Activated CD8-positive, alpha-beta T cell treated with anti-CD3 and anti-CD28 coated beads for 36 hours (primary cell): ENCODE data around the gene ADPRH. TPM values are rescaled to one million over a fixed set of nuclear protein-coding genes. Genes with fewer than 3 reads are reported as not detected.

Experiments used
- ATAC-seq: fragments of 200-7000 bp; cut with Tn5 transposase; one replicate; pipeline ENCODE4 v1.10.0; 2021; ENCODE audit warnings: mild to moderate bottlenecking, moderate library complexity
- CTCF ChIA-PET: fragments of 350-600 bp; sonication (Branson Sonifier 250); formaldehyde crosslinking; loops from one replicate; lab custom pipeline; 2021; ENCODE audit warnings: antibody characterized with exemption; lab: Charles Lee
- POLR2A ChIA-PET: fragments of 350-600 bp; sonication (Branson Sonifier 250); formaldehyde crosslinking; loops from one replicate; lab custom pipeline; 2021; ENCODE audit warnings: antibody characterized with exemption; lab: Charles Lee
- DNase-seq: peaks from one replicate; pipeline ENCODE4 v3.0.0-alpha.2; 2020
- H3K27ac Mint-ChIP-seq: one replicate; pipeline ENCODE4 v1.8.0; 2021; ENCODE audit warnings: mild to moderate bottlenecking, mixed read lengths
- H3K27me3 Mint-ChIP-seq: one replicate; pipeline ENCODE4 v1.8.0; 2021; ENCODE audit warnings: mixed read lengths
- H3K36me3 Mint-ChIP-seq: one replicate; pipeline ENCODE4 v1.8.0; 2021; ENCODE audit warnings: low read depth, mixed read lengths
- H3K4me1 Mint-ChIP-seq: one replicate; pipeline ENCODE4 v1.8.0; 2021; ENCODE audit warnings: low read depth, mixed read lengths
- H3K4me3 Mint-ChIP-seq: one replicate; pipeline ENCODE4 v1.8.0; 2021; ENCODE audit warnings: mild to moderate bottlenecking, moderate library complexity, mixed read lengths
- H3K9me3 Mint-ChIP-seq: one replicate; pipeline ENCODE4 v1.8.0; 2021; ENCODE audit warnings: mixed read lengths
- CTCF ChIP-seq: fragments of 200-600 bp; IDR thresholded peaks from one replicate; pipeline ENCODE4 v1.8.0; 2022; ENCODE audit warnings: antibody characterized with exemption, mild to moderate bottlenecking
- intact Hi-C: fragments of 100-400 bp; cut with micrococcal nuclease; formaldehyde crosslinking; loops from one replicate; pipeline ENCODE4 v1.10.0; 2022
- total RNA-seq, 2 experiments: library from RNA; stranded (reverse); gene quantifications; one replicate each; pipeline ENCODE4 v1.2.3, GENCODE V29; 2021

ADPRH gene
- total RNA-seq, 2 experiments from 2014 or later = 5.7 to 5.9 TPM

GRCh38 chr3:119597548-119598288, 18.4 kb downstream of the ADPRH start, which contains the start of gene PLA1A:
PLA1A (plus strand) TSS chr3:119597885; CDS start chr3:119597914, 29 bp downstream.
- H3K27me3 Mint-ChIP-seq = peaks cover 1% of the 10 kb centered on the region
- intact Hi-C loops = no loop called here
- peaks cover 23% of the 10 kb centered on the region for H3K4me1 Mint-ChIP-seq
- ChIA-PET POLR2A (no interaction called here), CTCF (no interaction called here)
- no peak for DNase-seq
- H3K36me3 Mint-ChIP-seq = no peaks in the 10 kb centered on the region
- H3K9me3 Mint-ChIP-seq = no peaks in the 10 kb centered on the region
- no peak within 1 kb of the TSS for H3K4me3 Mint-ChIP-seq
- TF ChIP-seq CTCF = no peak
- H3K27ac Mint-ChIP-seq = peak within 1 kb of the TSS; percentile 21
- ATAC-seq = no peak

- intact Hi-C loops = no loop called here
- Mint-ChIP-seq H3K27me3 (peaks cover 1% of the 10 kb centered on the region), H3K4me1 (peaks cover 23% of the 10 kb centered on the region), H3K36me3 (no peaks in the 10 kb centered on the region), H3K27ac (peak overlapping the region; percentile 21), H3K9me3 (no peaks in the 10 kb centered on the region), H3K4me3 (no peak overlapping the region)
- CTCF ChIA-PET = no interaction called here
- POLR2A ChIA-PET = no interaction called here
- ATAC-seq (peak; percentile 51), DNase-seq (no peak)
- no peak for TF ChIP-seq CTCF
These were observed 19.3 kb downstream of the ADPRH start for GRCh38 chr3:119598410-119599098.

- no peak overlapping the region for H3K4me3 Mint-ChIP-seq
- no peaks in the 10 kb centered on the region for H3K36me3 Mint-ChIP-seq
- H3K4me1 Mint-ChIP-seq = peaks cover 23% of the 10 kb centered on the region
- DNase-seq (no peak), ATAC-seq (no peak)
- peak overlapping the region; percentile 63 for H3K27ac Mint-ChIP-seq
- TF ChIP-seq CTCF = no peak
- CTCF ChIA-PET = interaction anchor here (0.7 to 1.9 kb wide), 3 partner anchors 8 to 30 kb away, joined by 3 to 6 read pairs (median 3); no protein-coding TSS in a partner anchor
- POLR2A ChIA-PET = interaction anchor here (0.8 to 1.0 kb wide), 2 partner anchors 18 to 77 kb away, joined by 3 read pairs; no protein-coding TSS in a partner anchor
- H3K9me3 Mint-ChIP-seq = no peaks in the 10 kb centered on the region
- intact Hi-C loops = no loop called here
- no peaks in the 10 kb centered on the region for H3K27me3 Mint-ChIP-seq
These were observed 20.4 kb downstream of the ADPRH start for GRCh38 chr3:119599558-119600174.

GRCh38 chr3:119600732-119601131, 21.4 kb downstream of the ADPRH start:
- POLR2A ChIA-PET = interaction anchor here (0.6 kb wide), 1 partner anchor 39 kb away, joined by 3 read pairs; no protein-coding TSS in a partner anchor
- H3K36me3 Mint-ChIP-seq = no peaks in the 10 kb centered on the region
- ATAC-seq (peak; percentile 77), DNase-seq (peak; percentile 53)
- H3K9me3 Mint-ChIP-seq = no peaks in the 10 kb centered on the region
- CTCF ChIA-PET = interaction anchor here (0.6 to 1.9 kb wide), 11 partner anchors 9 to 101 kb away, joined by 3 to 7 read pairs (median 3); no protein-coding TSS in a partner anchor
- peak overlapping the region; percentile 63 for H3K27ac Mint-ChIP-seq
- intact Hi-C loops = no loop called here
- H3K4me1 Mint-ChIP-seq = peaks cover 29% of the 10 kb centered on the region
- H3K4me3 Mint-ChIP-seq = no peak overlapping the region
- H3K27me3 Mint-ChIP-seq = no peaks in the 10 kb centered on the region
- peak; percentile 32 for TF ChIP-seq CTCF
